Inferior parietal cortex (tissue), 1 donor: ENCODE measurements around the gene IDH2.
"Not testable (repeated sequence)": the region's sequence is repeated elsewhere in the genome, so short reads cannot be mapped to it uniquely, and the experiment has no call there.

Experiments
- DNase-seq: peaks from one replicate; pipeline ENCODE4 v3.0.0-alpha.2; 2016; ENCODE audit errors: extremely low spot score

The IDH2 gene

DNA sequence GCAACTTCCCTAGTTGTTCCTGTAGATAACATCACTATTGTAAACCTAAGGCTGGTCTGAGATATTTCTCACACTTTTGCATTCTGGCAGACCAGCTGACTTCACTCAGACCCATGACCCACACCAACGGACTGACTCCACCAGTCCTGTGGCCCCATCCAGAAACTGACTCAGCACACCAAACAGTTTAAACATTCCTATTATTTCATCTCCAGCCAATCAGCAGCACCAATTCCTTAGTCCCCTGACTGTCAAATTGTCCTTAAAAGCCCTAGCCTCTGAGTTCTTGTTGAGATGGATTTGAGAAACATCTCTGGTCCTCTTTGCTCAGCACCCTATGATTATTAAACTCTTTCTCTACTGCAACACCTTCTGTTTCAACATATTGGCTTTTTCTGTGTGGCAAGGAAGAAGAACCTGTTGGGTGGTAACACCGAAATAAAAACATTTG lies 12.2 kb upstream of the IDH2 start:
- DNase-seq: no peak

- DNase-seq: no peak
These were observed 10.9 kb upstream of the IDH2 start for GRCh38 chr15:90113166-90113565.

DNA sequence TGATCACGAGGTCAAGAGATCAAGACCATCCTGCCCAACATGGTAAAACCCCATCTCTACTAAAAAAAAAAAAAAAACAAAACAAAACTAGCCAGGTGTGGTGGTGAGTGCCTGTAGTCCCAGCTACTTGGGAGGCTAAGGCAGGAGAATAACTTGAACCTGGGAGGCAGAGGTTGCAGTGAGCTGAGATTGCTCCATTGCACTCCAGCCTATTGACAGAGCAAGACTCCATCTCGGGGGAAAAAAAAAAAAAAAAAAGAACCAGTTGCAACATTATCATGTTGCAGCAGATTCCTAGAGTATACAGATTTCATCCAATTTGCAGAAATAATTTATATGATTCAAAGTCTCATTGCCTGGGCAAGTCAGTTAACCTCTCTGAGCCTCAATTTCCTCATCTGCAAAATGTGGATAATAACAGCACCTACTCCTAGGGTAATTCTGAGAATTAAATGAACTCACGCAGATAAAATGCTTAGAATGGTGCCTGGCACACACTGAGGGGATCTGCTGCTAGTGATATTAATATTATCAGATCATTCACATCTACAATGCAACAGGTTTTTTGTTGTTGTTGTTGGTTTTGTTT lies 7.0 kb upstream of the IDH2 start:
- not testable (repeated sequence) for DNase-seq

- not testable (repeated sequence) for DNase-seq
These were observed 5.8 kb upstream of the IDH2 start for GRCh38 chr15:90108038-90108437.

DNA sequence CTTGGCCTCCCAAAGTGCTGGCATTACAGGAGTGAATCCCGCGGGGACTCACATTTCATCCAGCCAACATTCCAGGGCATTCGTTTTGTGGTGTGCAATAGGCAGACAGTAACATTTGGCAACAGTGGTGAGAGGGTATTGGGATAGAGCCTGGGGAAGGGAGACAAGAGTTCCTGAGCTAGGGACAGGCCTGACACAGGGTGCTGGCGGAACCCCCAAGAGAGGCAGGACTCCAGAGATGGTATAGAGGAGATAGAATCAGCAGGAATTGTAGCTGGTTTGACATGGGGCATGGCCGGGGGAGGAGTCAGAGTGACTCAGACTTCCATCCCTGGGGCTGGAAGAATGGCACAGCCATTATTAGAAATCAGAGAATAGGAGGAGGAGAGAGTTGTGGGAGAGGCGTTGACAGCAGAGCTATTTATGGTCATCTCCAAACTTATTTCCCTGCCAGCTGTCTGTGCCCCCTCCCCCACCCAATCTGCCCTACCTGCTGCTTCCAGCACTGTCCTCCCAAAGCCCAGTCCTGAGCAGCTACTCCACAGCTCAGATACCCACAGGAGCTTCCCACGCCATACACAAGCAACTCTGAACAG lies 4.4 kb upstream of the IDH2 start:
- no peak for DNase-seq

DNA sequence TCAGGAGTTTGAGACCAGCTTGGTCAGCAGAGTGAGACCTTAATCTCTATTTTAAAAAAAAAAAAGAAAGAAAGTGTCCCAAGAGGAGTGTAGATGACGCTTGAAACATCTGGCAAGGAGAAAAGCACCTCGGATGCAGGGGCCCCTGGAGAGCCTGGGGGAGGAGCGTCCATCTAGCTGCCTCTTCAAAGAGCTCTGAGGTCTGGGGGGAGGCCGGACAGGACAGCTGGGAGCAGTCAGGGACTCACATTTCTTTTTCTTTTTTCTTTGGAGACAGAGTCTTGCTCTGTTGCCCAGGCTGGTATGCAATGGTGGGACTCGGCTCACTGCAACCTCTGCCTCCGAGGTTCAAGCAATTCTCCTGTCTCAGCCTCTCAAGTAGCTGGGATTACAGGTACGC lies 3.3 kb upstream of the IDH2 start:
- no peak for DNase-seq

- no peak for DNase-seq
These were observed 2.3 kb upstream of the IDH2 start for GRCh38 chr15:90104551-90104950.

GRCh38 chr15:90103701-90104329 lies 1.5 kb upstream of the IDH2 start:
- no peak for DNase-seq

DNA sequence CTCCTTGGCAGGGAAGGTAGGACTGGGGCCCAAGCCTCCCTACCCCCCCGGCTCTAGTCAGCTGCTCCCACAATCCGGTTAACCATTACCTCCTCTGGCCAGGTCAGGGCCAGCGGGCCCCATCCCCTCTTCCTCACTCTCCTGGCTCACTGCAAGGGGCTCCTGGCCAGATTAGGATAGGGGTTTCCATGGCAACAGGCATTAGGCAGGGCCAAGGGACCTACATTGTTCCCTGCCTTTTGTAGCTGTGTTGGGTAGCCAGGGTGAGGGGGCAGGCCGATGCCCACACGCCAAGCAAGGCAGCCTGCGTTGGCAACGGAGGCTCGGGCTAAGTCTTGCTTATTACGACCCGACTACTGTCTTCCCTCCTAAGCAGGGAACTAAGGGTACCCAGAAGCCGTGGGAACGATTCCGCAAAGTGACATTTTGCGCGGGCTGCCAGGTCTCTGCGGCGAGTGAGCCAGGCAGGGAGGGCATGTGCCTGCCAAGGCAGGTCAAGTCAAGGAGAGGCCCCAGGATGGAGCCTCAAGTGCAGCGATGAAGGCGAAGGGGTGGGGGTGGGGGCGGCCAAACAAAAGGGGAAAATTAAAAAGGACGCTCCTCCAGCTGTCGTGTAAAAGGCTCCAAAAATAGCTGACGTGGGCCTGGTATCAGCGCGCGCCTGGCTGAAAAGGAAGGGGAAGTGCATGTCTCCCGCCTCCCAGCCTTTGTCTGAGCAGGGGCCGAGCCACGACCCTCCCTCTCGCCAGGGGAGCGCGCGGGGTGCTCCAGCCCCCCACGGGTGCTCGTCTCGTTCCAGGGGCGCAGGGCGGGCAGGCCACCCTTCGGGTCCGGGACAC lies 919 bp downstream of the IDH2 start:
- peak; percentile 62 for DNase-seq

DNA sequence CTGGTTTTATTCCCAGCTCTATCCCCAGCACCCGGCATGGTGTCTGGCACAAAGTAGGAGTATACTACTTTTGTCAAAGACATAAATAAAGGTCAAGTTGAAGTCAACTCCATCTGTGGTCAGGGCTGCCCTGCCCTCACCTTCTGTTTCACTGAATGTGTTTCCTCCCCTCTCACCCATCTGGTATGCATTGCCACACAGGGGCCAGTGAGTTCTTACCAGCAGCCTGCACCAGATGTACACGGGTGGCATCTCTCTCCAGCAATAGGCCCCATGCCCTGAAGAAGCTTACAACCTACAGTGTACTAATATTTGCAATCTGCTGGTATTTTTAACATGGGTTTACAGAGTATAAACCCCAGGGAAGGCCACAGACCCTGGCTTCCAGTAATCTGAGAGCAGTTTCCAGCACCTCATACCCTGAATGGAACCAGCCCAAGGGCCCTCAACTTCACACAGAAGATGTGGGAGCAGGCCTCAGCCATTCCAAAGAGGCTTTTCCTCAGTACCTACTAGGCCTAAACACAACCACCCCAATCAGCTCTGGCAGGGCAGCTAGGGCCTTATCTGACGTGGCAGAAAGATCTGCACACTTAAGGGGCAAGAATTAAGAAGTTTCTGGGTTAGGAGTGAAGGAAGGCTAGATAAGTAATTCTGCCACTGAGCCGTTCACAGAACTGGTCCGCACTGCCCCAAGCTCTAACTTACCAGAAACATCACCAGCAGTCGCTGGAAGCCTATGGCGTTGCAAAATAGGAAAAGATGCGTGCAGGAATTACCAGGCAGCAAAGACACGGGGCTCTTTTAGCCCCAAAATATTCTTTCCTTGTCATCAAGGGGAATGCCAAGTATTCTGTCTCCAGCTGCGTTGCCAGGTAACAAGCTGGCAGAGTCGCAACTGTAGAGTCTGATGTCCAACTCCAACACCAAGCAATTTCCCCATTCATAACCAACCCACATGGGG lies 2.1 kb downstream of the IDH2 start:
- peak; percentile 74 for DNase-seq

DNA sequence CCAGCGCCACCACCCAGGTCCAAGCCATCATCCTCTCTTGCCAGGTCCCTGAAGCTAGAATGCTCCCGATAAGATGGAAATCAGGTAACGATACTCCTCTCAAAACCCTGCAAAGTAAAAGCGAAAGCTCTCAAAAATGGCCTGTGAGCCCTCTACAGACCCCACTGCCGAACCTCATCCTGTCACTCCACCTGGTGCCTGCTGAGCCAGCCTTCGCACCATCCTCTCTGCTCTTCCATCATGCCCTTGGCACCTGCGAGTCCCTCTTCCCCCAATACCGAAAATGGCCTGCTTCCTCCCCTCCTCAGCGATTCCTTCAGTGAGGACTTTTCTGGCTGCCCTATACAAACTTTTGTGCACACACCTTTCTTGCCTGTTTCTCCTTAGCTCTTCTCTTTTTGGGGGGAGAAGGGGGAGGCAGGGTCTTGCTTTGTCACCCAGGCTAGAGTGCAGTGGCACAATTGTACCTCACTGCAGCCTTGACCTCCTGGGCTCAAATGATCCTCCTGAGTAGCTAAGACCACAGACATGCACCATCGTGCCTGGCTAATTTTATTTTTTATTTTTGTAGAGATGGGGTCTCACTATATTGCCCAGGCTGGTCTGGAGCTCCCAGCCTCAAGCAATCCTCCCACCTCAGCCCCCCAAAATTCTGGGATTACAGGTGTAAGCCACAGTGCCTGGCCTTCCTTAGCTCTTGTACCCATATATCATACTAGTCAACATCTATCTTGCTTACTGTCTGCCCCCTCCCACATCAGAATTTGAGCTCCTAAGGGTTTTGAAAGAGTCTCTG lies 3.0 kb downstream of the IDH2 start:
- DNase-seq: no peak

GRCh38 chr15:90097475-90097874 lies 4.8 kb downstream of the IDH2 start:
- DNase-seq: no peak

- DNase-seq: no peak
These were observed 6.7 kb downstream of the IDH2 start for GRCh38 chr15:90095521-90095959.

- DNase-seq: no peak
These were observed 10.9 kb downstream of the IDH2 start for GRCh38 chr15:90091156-90091931.

DNA sequence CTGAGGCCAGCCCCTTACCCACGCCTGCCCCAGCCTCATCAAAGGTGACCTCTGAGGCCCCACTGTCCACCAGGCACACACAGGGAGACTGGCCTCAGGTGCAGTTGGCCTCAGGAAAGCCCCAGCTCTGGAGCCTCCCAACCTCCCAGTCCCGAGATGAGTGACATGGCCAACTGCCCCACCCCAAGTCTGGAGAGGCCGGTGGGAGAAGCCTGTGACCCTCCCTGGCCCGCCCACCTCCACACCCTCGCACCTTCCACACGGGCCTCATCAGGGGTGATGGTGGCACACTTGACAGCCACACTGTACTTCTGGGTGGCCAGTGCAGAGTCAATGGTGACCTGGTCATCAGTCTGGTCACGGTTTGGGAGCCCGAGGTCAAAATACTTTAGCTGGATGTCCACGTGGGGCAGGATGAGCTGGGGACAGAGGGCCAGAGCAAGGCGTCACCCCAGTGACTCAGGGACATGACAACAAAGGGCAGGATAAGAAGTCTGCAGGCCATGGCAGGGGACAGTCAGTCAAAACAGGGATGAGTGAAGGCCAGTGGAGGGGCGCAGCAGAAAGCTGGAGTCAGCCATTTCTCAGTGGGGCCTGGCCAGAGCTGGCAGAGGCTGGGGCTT lies 11.9 kb downstream of the IDH2 start:
- DNase-seq: no peak

DNA sequence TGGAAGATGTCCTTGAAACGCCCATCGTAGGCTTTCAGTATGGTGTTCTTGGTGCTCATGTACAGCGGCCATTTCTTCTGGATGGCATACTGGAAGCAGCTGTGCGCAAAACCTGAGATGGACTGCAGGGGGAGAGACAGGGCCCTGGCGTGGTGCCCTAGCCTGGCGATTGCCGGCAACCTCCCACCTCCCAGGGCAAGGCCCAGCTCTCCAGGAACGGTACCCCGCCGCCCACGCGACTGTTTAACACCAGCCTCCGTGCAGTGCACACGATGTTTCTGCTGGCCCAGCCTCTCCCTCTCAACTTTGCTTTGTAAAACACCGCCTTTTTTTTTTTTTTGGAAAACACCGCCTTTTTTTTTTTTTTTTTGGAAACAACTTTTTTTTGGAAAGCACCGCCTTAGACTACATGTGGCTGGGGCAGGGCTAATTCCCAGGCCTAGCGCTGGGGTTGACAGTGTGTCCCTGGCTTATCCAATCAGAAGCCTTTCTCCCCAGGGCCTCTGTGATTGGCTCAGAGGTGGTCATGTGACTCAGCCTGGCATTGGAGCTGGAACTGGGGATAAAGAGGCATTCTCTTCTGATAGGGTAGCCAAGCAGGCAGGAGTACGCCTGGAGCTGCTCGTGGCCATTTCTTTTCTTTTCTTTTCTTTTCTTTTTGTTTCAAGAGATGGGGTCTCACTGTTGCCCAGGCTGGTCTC lies 14.7 kb downstream of the IDH2 start:
- peak; percentile 47 for DNase-seq

DNA sequence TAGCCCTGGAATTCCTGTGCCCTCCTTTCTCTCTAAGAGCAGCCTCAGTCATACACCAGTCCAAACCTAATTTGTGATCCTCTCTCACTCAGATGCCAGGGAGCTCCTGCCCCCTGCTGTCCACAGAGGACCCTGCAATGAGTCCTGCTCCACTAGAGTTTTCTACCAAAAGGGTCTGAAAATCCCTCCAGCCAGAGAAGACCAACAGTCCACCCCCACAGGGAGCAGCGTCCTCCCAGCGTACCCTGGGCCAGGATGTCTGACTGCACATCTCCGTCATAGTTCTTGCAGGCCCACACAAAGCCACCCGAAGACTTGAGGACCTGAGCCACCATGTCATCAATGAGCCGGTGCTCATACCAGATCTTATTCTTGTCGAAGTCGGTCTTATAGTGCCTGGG lies 15.4 kb downstream of the IDH2 start:
- no peak for DNase-seq

- no peak for DNase-seq
These were observed 16.7 kb downstream of the IDH2 start for GRCh38 chr15:90085565-90085964.
